ENCODE measurements around the gene ACSM6.

DNA sequence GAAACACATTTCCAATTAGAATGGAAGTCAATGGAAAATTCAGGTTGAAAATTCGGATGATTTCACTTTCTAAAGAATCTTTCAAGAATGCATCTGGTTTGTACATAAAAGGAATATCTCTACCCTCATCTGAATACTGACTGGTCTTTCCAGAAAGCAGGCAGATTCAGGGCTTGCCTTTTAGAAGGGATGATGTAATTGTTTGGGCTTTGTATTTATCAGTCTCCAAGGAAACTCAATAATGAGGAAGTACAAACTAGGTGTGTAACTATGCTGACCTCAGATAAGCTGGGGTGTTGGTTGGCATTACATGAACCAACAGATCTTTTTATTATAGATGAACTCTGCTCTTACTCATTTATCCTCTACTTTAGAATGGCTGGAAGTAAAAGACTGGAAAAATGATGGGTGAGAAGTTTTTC, 72.6 kb downstream of the ACSM6 start:
- TF ChIP-seq, protein P1, sequence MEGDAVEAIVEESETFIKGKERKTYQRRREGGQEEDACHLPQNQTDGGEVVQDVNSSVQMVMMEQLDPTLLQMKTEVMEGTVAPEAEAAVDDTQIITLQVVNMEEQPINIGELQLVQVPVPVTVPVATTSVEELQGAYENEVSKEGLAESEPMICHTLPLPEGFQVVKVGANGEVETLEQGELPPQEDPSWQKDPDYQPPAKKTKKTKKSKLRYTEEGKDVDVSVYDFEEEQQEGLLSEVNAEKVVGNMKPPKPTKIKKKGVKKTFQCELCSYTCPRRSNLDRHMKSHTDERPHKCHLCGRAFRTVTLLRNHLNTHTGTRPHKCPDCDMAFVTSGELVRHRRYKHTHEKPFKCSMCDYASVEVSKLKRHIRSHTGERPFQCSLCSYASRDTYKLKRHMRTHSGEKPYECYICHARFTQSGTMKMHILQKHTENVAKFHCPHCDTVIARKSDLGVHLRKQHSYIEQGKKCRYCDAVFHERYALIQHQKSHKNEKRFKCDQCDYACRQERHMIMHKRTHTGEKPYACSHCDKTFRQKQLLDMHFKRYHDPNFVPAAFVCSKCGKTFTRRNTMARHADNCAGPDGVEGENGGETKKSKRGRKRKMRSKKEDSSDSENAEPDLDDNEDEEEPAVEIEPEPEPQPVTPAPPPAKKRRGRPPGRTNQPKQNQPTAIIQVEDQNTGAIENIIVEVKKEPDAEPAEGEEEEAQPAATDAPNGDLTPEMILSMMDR (IDR thresholded peaks at IDR 0.05): no peak
- no peak for TF ChIP-seq POLR2A (IDR thresholded peaks at IDR 0.05)

Data from right lobe of liver (tissue), 4 donors.